ENCODE data around the gene NECAB3. TPM values are rescaled to one million over a fixed set of nuclear protein-coding genes. Genes with fewer than 3 reads are reported as not detected.

The NECAB3 gene
- total RNA-seq, 2 experiments from 2014 or later, result 62.4 to 79.4 TPM

GRCh38 chr20:33670715-33671499, 3.3 kb downstream of the NECAB3 start:
- no TSS peak for BruUV-seq (replicated peaks)
- CTCF ChIA-PET (ENCODE audit: unreplicated experiment), result interaction anchor here (0.6 kb wide), 1 partner anchor 93 kb away, joined by 3 read pairs; no protein-coding TSS in a partner anchor
- Histone ChIP-seq H3K79me2 (ENCODE audit: insufficient read depth, low read depth, low read length) (peaks cover 18% of the 10 kb centered on the region; the same call in 1 of the 2 replicates), H3K4me3 (ENCODE audit: low read depth, low read length, poor library complexity, severe bottlenecking) (no peak overlapping the region), H3K4me2 (ENCODE audit: low read length) (no peak overlapping the region), H3K27ac (ENCODE audit: low read depth, low read length, poor library complexity, severe bottlenecking) (no peak overlapping the region), H4K20me1 (ENCODE audit: insufficient read depth, low read length) (0 out of 2 replicates have a peak, but pooled peaks cover 5% of the 10 kb centered on the region), H3K9me3 (ENCODE audit: low read length) (no peaks in the 10 kb centered on the region), H3K4me1 (ENCODE audit: insufficient read depth, low read length, poor library complexity, severe bottlenecking) (peaks cover 77% of the 10 kb centered on the region), H3K9me2 (ENCODE audit: insufficient read depth, low read length) (no peaks in the 10 kb centered on the region), H2AFZ (ENCODE audit: low read length) (no peak overlapping the region), H3K36me3 (ENCODE audit: insufficient read depth, low read length) (peaks cover 45% of the 10 kb centered on the region; the same call in 1 of the 2 replicates)
- no peak for TF ChIP-seq CTCF (conservative IDR thresholded peaks at IDR 0.05; ENCODE audit: low read length)
- TF ChIP-seq EZH2phosphoT487 (IDR thresholded peaks at IDR 0.05; ENCODE audit: borderline replicate concordance, low read depth, low read length), result no peak
- DNase-seq (ENCODE audit: low spot score), result no peak
- POLR2A ChIA-PET, result interaction anchor here (1.4 kb wide), 1 partner anchor 14 kb away, joined by 5 read pairs; no protein-coding TSS in a partner anchor
- intact Hi-C loops (cut with micrococcal nuclease; ENCODE audit: unreplicated experiment), result no loop called here

- H2AFZ ChIP-seq (ENCODE audit: low read length), result no peak overlapping the region
- H3K4me1 ChIP-seq (ENCODE audit: insufficient read depth, low read length, poor library complexity, severe bottlenecking), result peaks cover 70% of the 10 kb centered on the region
- intact Hi-C loops (cut with micrococcal nuclease; ENCODE audit: unreplicated experiment), result loop anchor here (5.0 kb wide), 1 partner anchor 268 kb away; the partner anchor contains the start of gene CDK5RAP1
- ChIA-PET POLR2A (interaction anchor here (2.2 kb wide), 1 partner anchor 9 kb away, joined by 8 read pairs; no protein-coding TSS in a partner anchor), CTCF (ENCODE audit: unreplicated experiment) (interaction anchor here (0.6 kb wide), 1 partner anchor 94 kb away, joined by 3 read pairs; no protein-coding TSS in a partner anchor)
- peak overlapping the region; percentile 61 for H3K27ac ChIP-seq (ENCODE audit: low read depth, low read length, poor library complexity, severe bottlenecking)
- peak overlapping the region; percentile 93; the same call in 1 of the 2 replicates for H3K4me2 ChIP-seq (ENCODE audit: low read length)
- H3K9me2 ChIP-seq (ENCODE audit: insufficient read depth, low read length), result no peaks in the 10 kb centered on the region
- no peak for DNase-seq (ENCODE audit: low spot score)
- H3K4me3 ChIP-seq (ENCODE audit: low read depth, low read length, poor library complexity, severe bottlenecking), result no peak overlapping the region
- TF ChIP-seq CTCF (conservative IDR thresholded peaks at IDR 0.05; ENCODE audit: low read length), result no peak
- TF ChIP-seq EZH2phosphoT487 (IDR thresholded peaks at IDR 0.05; ENCODE audit: borderline replicate concordance, low read depth, low read length), result no peak
- H4K20me1 ChIP-seq (ENCODE audit: insufficient read depth, low read length), result 0 out of 2 replicates have a peak, but pooled peaks cover 5% of the 10 kb centered on the region
- BruUV-seq (replicated peaks), result no TSS peak
- no peaks in the 10 kb centered on the region for H3K9me3 ChIP-seq (ENCODE audit: low read length)
- peaks cover 18% of the 10 kb centered on the region; the same call in 1 of the 2 replicates for H3K79me2 ChIP-seq (ENCODE audit: insufficient read depth, low read depth, low read length)
- peaks cover 37% of the 10 kb centered on the region; the same call in 1 of the 2 replicates for H3K36me3 ChIP-seq (ENCODE audit: insufficient read depth, low read length)
These were observed 4.2 kb downstream of the NECAB3 start for GRCh38 chr20:33669873-33670640.
